WTC11 (cell line): Measurements from ENCODE around the gene QKI.

Experiments used
- TF ChIP-seq, protein P1 (sequence below): sonication (generic); formaldehyde crosslinking; IDR thresholded peaks from 2 replicates; pipeline ENCODE4 v1.8.0; 2023; ENCODE audit warnings: missing genetic modification reagents
- TF ChIP-seq, protein P2 (sequence below): sonication (generic); formaldehyde crosslinking; conservative IDR thresholded peaks from 2 replicates; pipeline ENCODE4 v1.8.1; 2023; ENCODE audit warnings: mild to moderate bottlenecking, low read depth, missing genetic modification reagents, moderate library complexity
- TF ChIP-seq, protein P3 (sequence below): fragments of 200-600 bp; IDR thresholded peaks from 2 replicates; pipeline ENCODE4 v1.8.0; 2022; ENCODE audit warnings: antibody characterized with exemption
- TF ChIP-seq, protein P4 (sequence below): sonication (generic); formaldehyde crosslinking; IDR thresholded peaks from 2 replicates; pipeline ENCODE4 v1.8.1; 2022; ENCODE audit warnings: mild to moderate bottlenecking, moderate library complexity, missing genetic modification reagents

DNA sequence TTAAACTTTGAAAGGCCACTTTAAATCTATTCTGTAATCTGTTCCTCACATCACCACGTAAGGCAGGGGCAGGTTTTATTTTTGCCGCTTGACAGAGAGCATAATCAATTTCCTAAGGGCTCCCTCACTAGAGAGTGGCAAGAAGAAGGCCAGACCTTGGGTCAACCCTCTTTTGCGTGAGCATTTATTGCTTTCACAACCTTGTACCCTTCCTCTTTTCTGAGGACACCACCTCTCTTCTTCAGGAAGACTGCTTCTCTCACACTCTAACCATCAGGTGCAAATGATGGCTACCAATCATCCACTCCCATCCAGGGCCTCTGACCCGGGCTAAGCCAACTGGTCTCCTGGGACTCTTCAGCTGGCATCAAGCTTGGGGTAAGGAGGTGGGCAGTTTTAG lies 25.2 kb upstream of the QKI start:
- TF ChIP-seq, protein P1, sequence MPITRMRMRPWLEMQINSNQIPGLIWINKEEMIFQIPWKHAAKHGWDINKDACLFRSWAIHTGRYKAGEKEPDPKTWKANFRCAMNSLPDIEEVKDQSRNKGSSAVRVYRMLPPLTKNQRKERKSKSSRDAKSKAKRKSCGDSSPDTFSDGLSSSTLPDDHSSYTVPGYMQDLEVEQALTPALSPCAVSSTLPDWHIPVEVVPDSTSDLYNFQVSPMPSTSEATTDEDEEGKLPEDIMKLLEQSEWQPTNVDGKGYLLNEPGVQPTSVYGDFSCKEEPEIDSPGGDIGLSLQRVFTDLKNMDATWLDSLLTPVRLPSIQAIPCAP = no peak
- TF ChIP-seq, protein P2, sequence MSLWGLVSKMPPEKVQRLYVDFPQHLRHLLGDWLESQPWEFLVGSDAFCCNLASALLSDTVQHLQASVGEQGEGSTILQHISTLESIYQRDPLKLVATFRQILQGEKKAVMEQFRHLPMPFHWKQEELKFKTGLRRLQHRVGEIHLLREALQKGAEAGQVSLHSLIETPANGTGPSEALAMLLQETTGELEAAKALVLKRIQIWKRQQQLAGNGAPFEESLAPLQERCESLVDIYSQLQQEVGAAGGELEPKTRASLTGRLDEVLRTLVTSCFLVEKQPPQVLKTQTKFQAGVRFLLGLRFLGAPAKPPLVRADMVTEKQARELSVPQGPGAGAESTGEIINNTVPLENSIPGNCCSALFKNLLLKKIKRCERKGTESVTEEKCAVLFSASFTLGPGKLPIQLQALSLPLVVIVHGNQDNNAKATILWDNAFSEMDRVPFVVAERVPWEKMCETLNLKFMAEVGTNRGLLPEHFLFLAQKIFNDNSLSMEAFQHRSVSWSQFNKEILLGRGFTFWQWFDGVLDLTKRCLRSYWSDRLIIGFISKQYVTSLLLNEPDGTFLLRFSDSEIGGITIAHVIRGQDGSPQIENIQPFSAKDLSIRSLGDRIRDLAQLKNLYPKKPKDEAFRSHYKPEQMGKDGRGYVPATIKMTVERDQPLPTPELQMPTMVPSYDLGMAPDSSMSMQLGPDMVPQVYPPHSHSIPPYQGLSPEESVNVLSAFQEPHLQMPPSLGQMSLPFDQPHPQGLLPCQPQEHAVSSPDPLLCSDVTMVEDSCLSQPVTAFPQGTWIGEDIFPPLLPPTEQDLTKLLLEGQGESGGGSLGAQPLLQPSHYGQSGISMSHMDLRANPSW (CRISPR knock-in tag) = no peak
- TF ChIP-seq, protein P3, sequence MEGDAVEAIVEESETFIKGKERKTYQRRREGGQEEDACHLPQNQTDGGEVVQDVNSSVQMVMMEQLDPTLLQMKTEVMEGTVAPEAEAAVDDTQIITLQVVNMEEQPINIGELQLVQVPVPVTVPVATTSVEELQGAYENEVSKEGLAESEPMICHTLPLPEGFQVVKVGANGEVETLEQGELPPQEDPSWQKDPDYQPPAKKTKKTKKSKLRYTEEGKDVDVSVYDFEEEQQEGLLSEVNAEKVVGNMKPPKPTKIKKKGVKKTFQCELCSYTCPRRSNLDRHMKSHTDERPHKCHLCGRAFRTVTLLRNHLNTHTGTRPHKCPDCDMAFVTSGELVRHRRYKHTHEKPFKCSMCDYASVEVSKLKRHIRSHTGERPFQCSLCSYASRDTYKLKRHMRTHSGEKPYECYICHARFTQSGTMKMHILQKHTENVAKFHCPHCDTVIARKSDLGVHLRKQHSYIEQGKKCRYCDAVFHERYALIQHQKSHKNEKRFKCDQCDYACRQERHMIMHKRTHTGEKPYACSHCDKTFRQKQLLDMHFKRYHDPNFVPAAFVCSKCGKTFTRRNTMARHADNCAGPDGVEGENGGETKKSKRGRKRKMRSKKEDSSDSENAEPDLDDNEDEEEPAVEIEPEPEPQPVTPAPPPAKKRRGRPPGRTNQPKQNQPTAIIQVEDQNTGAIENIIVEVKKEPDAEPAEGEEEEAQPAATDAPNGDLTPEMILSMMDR = no peak
- TF ChIP-seq, protein P4, sequence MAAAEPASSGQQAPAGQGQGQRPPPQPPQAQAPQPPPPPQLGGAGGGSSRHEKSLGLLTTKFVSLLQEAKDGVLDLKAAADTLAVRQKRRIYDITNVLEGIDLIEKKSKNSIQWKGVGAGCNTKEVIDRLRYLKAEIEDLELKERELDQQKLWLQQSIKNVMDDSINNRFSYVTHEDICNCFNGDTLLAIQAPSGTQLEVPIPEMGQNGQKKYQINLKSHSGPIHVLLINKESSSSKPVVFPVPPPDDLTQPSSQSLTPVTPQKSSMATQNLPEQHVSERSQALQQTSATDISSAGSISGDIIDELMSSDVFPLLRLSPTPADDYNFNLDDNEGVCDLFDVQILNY = no peak
